ENCODE measurements around the gene FEM1A. TPM values are rescaled to one million over a fixed set of nuclear protein-coding genes. Genes with fewer than 3 reads are reported as not detected.
A peak's percentile ranks its signal among the peaks of the same experiment; 100 is the strongest.

Gene FEM1A
- total RNA-seq, 1 donor from 2014 or later, result 11.5 TPM

- peaks cover 13% of the 10 kb centered on the region for H3K36me3 Mint-ChIP-seq
- peak overlapping the region; percentile 64 for H3K4me3 Mint-ChIP-seq
- no peak for TF ChIP-seq CTCF (IDR thresholded peaks at IDR 0.05; ENCODE audit: unreplicated experiment)
- no peak overlapping the region for H3K27ac Mint-ChIP-seq
- DNase-seq (ENCODE audit: low spot score in 2 of 2, unreplicated experiment in 2 of 2), result no peak
- peaks cover 3% of the 10 kb centered on the region for H3K4me1 Mint-ChIP-seq
- H3K9me3 Mint-ChIP-seq, result peaks cover 3% of the 10 kb centered on the region
- H3K27me3 Mint-ChIP-seq (ENCODE audit: low read depth), result no peaks in the 10 kb centered on the region
Observed at GRCh38 chr19:4814625-4815425, 23.3 kb downstream of the FEM1A start.

GRCh38 chr19:4815426-4816201, 24.1 kb downstream of the FEM1A start:
- no peak for TF ChIP-seq CTCF (IDR thresholded peaks at IDR 0.05; ENCODE audit: unreplicated experiment)
- peaks cover 13% of the 10 kb centered on the region for H3K36me3 Mint-ChIP-seq
- no peaks in the 10 kb centered on the region for H3K27me3 Mint-ChIP-seq (ENCODE audit: low read depth)
- H3K4me1 Mint-ChIP-seq, result peaks cover 3% of the 10 kb centered on the region
- H3K4me3 Mint-ChIP-seq, result peak overlapping the region; percentile 64
- peaks cover 3% of the 10 kb centered on the region for H3K9me3 Mint-ChIP-seq
- H3K27ac Mint-ChIP-seq, result no peak overlapping the region
- peak; percentile 65 to 74 for DNase-seq (ENCODE audit: low spot score in 2 of 2, unreplicated experiment in 2 of 2)

GRCh38 chr19:4816202-4816949, 24.8 kb downstream of the FEM1A start:
- Mint-ChIP-seq H3K36me3 (peaks cover 14% of the 10 kb centered on the region), H3K27me3 (ENCODE audit: low read depth) (no peaks in the 10 kb centered on the region), H3K9me3 (peaks cover 4% of the 10 kb centered on the region), H3K4me3 (no peak overlapping the region), H3K27ac (no peak overlapping the region), H3K4me1 (peaks cover 3% of the 10 kb centered on the region)
- DNase-seq (ENCODE audit: low spot score in 2 of 2, unreplicated experiment in 2 of 2), result no peak
- TF ChIP-seq CTCF (IDR thresholded peaks at IDR 0.05; ENCODE audit: unreplicated experiment), result no peak

GRCh38 chr19:4816950-4817278, 25.4 kb downstream of the FEM1A start:
- no peak for TF ChIP-seq CTCF (IDR thresholded peaks at IDR 0.05; ENCODE audit: unreplicated experiment)
- H3K4me3 Mint-ChIP-seq, result no peak overlapping the region
- H3K36me3 Mint-ChIP-seq, result peaks cover 15% of the 10 kb centered on the region
- no peaks in the 10 kb centered on the region for H3K27me3 Mint-ChIP-seq (ENCODE audit: low read depth)
- peaks cover 3% of the 10 kb centered on the region for H3K4me1 Mint-ChIP-seq
- DNase-seq (ENCODE audit: low spot score in 2 of 2, unreplicated experiment in 2 of 2), result no peak
- no peak overlapping the region for H3K27ac Mint-ChIP-seq
- H3K9me3 Mint-ChIP-seq, result peaks cover 6% of the 10 kb centered on the region

GRCh38 chr19:4817467-4818277, 26.1 kb downstream of the FEM1A start:
- no peak for DNase-seq (ENCODE audit: low spot score in 2 of 2, unreplicated experiment in 2 of 2)

More at GRCh38 chr19:4817467-4818277, 26.1 kb downstream of the FEM1A start:
- peaks cover 17% of the 10 kb centered on the region for H3K36me3 Mint-ChIP-seq
- H3K4me1 Mint-ChIP-seq, result peaks cover 3% of the 10 kb centered on the region
- no peak overlapping the region for H3K27ac Mint-ChIP-seq
- H3K27me3 Mint-ChIP-seq (ENCODE audit: low read depth), result no peaks in the 10 kb centered on the region
- no peak overlapping the region for H3K4me3 Mint-ChIP-seq
- H3K9me3 Mint-ChIP-seq, result peaks cover 6% of the 10 kb centered on the region
- TF ChIP-seq CTCF (IDR thresholded peaks at IDR 0.05; ENCODE audit: unreplicated experiment), result no peak
